ENCODE results near the gene RAC3.

GRCh38 chr17:81983639-81984373 lies 47.7 kb upstream of the RAC3 start:
- no peak for TF ChIP-seq CTCF (conservative IDR thresholded peaks at IDR 0.05; ENCODE audit: low read length)
- no peak for TF ChIP-seq EZH2phosphoT487 (IDR thresholded peaks at IDR 0.05; ENCODE audit: borderline replicate concordance, low read depth, low read length)

Data from OCI-LY7 (cell line).